ENCODE data around the gene ASPSCR1.

Gene ASPSCR1

DNA sequence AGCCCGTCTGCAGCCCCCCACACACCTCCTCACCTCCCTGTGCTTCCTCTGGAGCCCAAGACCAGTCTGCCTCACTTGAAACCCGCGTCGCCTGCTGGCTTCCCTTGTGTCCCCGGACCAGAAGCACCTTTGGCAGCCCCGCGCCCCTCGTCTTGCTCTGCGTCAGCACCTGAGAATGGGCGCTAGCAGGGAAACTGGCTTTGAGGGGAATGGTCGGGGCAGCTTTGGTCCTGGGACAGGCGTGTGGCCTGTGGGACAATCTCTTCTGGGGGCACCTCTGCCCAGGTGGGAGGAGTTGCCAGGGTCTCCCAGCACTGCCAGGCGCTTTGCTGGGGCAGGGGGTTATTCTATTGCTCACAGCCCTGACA, 46.3 kb upstream of the ASPSCR1 start:
- TF ChIP-seq, protein P1, sequence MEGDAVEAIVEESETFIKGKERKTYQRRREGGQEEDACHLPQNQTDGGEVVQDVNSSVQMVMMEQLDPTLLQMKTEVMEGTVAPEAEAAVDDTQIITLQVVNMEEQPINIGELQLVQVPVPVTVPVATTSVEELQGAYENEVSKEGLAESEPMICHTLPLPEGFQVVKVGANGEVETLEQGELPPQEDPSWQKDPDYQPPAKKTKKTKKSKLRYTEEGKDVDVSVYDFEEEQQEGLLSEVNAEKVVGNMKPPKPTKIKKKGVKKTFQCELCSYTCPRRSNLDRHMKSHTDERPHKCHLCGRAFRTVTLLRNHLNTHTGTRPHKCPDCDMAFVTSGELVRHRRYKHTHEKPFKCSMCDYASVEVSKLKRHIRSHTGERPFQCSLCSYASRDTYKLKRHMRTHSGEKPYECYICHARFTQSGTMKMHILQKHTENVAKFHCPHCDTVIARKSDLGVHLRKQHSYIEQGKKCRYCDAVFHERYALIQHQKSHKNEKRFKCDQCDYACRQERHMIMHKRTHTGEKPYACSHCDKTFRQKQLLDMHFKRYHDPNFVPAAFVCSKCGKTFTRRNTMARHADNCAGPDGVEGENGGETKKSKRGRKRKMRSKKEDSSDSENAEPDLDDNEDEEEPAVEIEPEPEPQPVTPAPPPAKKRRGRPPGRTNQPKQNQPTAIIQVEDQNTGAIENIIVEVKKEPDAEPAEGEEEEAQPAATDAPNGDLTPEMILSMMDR (conservative IDR thresholded peaks at IDR 0.05; ENCODE audit: low read length), result no peak
- DNase-seq (ENCODE audit: low read depth), result no peak
- H3K4me3 ChIP-seq (ENCODE audit: low read length), result no peak overlapping the region

DNA sequence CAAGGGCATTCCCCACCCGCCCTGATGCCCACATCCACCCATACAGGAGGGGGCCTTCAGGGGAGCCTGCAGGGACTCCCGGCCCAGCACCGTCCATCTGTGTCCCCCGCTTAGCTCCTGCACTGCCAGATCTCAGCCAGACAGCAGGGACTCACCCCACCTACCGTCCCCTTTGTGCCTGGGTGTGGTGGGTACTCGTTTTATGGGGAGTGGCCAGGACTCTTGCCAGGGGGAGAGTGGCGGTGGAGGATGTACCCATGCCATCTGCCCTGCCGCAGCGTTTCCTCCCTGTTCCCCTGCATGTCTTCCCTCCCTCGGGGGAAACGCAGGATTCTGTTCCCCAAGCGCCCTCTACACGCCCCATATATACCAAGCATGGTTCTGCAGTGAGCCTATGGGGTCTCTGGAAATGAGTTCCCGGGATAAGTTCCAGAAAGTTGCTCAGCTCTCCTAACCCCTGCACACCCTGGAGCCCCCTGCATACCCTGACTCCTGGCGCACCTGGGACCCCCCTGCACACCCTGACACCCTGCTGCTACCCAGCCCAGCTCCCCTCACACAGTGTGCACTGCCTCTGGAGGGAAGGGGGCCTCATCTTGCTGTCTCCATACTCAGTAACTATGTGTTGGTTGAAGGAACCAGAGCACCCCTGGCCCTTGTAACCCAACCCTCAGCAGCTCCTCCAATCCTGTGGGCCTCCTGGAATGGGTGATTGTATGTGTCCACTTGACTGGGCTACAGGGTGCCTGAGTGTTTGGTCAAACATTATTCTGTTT, 45.7 kb upstream of the ASPSCR1 start:
- TF ChIP-seq, protein P1 (conservative IDR thresholded peaks at IDR 0.05; ENCODE audit: low read length), result no peak
- no peak for DNase-seq (ENCODE audit: low read depth)
- no peak overlapping the region for H3K4me3 ChIP-seq (ENCODE audit: low read length)

DNA sequence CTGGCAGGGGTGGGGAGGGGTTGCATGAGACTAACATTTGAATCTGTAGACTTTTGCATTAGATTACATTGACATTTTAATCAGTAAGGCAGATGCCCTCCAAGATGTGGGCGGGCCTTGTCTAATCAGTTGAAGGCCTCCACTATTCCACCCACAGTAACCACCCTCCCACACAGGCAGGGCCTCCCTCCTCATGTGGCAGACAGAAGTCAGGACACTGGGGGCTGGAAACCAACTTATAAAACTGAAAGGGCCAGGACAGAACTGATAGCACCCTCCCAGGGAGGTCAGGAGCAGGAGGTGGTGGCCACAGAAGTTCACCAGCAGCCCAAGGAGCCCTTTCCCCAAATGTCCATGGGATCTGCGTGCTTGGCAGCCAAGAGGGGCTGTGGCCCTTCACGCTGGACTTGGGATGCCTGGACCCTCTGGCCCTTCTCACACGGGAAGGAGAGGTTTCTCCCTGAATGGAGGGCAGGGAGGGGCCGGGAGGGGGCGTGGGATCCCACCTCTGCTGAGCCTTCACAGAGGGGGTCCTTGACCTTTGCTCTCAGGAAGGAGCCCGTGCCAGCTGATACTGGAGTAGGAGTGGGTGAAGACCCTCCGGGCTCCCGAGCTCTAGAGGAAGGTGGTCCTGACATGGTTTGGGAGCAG, 45.0 kb upstream of the ASPSCR1 start:
- H3K4me3 ChIP-seq (ENCODE audit: low read length), result no peak overlapping the region
- DNase-seq (ENCODE audit: low read depth), result no peak
- TF ChIP-seq, protein P1 (conservative IDR thresholded peaks at IDR 0.05; ENCODE audit: low read length), result no peak

DNA sequence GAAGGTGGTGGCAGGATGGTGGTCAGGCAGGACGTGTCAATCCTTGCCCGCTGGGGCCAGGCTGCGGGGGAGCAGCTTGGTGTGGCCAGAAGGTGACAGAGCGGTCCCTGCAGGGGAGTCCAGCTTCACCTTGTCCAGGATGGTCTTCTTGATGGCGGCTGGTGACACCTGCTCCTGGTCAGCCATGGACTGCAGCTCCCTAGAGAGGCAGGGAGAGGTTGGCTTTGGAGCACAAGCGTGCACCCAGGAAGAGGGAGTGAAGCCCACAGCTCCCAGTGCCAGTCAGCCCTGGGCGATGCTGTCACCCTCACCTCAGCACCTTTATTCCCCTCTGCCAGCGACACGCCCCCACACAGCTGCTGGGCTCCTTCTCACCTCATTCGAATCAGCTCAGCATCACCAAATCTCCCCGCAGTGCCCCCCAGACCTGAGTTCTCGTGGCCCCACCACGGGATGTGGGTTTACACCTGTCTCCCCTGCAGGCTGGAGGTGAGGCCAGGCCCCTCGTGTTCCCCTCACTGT, 44.2 kb upstream of the ASPSCR1 start:
- TF ChIP-seq, protein P1 (conservative IDR thresholded peaks at IDR 0.05; ENCODE audit: low read length), result no peak
- no peak for DNase-seq (ENCODE audit: low read depth)
- no peak overlapping the region for H3K4me3 ChIP-seq (ENCODE audit: low read length)

DNA sequence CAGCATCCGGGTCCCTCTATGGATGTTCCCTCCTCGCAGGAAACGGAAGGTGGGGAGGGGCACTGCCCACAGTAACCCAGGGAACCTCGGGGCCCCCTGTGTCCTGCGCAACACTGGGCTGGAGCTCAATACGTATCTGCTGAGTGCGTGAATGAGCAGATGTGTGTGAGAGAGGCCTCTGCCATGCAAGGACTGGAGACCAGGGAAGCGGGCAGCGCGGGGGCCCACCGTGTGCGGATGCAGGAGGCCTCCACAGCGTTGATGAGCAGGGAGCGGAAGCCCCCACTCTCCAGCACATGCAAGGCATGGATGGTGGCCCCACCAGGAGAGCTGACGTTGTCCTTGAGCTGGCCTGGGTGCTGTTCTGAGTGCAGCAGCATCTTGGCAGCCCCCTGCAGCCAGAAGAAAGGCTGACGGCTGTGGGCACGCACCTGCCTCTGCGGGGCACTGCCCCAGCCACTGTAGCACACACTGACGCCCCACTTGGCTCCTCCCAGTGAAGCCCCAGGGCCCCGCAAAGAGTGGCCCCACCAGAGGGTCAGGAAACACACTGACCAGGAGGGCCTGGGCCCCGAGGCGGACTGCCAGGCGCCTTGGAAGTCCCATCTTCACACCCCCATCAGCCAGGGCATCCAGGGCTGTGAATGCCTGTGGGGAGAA, 43.2 kb upstream of the ASPSCR1 start:
- DNase-seq (ENCODE audit: low read depth), result no peak
- TF ChIP-seq, protein P1 (conservative IDR thresholded peaks at IDR 0.05; ENCODE audit: low read length), result no peak
- H3K4me3 ChIP-seq (ENCODE audit: low read length), result no peak overlapping the region

DNA sequence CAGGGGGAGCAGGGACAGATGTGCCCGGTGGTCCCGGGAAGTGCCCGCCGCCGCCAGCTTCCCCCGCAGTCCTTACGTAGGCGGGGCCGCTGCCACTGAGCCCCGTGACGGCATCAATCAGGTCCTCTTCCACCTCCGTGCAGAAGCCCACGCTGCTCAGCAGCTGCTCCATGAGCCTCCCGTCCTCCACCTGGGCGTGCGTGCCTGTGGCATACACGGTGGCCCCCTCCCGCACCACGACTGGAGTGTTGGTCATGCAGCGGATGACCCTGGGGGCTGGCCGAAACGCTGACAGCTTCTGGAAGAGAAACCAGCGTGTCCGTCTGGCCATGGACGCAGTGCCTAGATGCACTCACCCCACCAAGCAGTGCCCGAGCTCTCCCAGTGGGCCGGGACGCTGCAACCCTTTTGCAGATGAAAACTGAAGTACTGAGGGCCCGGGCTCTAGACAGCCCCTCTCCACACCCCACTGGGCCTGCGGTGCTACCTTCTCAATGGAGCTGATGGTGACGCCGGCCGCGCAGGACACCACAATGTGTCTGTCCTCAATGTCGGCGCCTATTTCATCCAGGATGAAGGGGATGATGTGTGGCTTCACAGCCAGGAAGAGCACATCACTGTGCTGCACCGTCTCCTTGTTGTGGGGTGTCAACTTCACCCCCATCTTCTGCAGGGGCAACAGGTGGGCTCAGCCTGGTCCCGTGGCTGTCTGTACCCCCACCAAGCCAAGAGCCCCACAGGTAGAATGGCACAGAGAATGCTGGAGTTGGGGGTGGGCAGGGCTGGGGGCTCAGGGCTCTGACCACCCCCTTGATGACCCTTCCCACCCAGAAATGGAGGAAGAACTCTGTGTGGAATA, 42.4 kb upstream of the ASPSCR1 start:
- DNase-seq (ENCODE audit: low read depth), result no peak
- H3K4me3 ChIP-seq (ENCODE audit: low read length), result peak overlapping the region; percentile 53
- TF ChIP-seq, protein P1 (conservative IDR thresholded peaks at IDR 0.05; ENCODE audit: low read length), result no peak
